MM.1S (cell line): ENCODE results near the gene MBLAC2.

ENCODE experiments used
- DNase-seq: peaks from one replicate; pipeline ENCODE4 v3.0.0-alpha.2; 2015
- H2AFZ ChIP-seq: fragments of 300-600 bp; sonication (generic); 2 replicates; pipeline ENCODE4 v1.6.0; 2016; ENCODE audit warnings: antibody characterized with exemption, low read length
- H3F3A ChIP-seq: fragments of 300-600 bp; sonication (generic); 2 replicates; pipeline ENCODE4 v1.6.1; 2016; ENCODE audit warnings: mild to moderate bottlenecking, antibody characterized with exemption, low read length, moderate library complexity, mixed read lengths; ENCODE audit not compliant: insufficient read depth
- H3K27ac ChIP-seq: fragments of 300-600 bp; sonication (generic); 2 replicates; pipeline ENCODE4 v1.5.1; 2016; ENCODE audit warnings: mild to moderate bottlenecking, low read length
- H3K27me3 ChIP-seq: fragments of 300-600 bp; sonication (generic); replicated peaks from 2 replicates; pipeline ENCODE4 v1.6.0; 2016; ENCODE audit warnings: low read length; ENCODE audit not compliant: insufficient read depth
- H3K36me3 ChIP-seq: fragments of 300-600 bp; sonication (generic); replicated peaks from 2 replicates; pipeline ENCODE4 v1.6.1; 2016; ENCODE audit warnings: mild to moderate bottlenecking, low read length, mixed read lengths; ENCODE audit not compliant: insufficient read depth
- H3K4me1 ChIP-seq: fragments of 300-600 bp; sonication (generic); 2 replicates; pipeline ENCODE4 v1.6.1; 2016; ENCODE audit warnings: low read length, mixed read lengths
- H3K4me2 ChIP-seq: fragments of 300-600 bp; sonication (generic); 2 replicates; pipeline ENCODE4 v1.6.0; 2016; ENCODE audit warnings: low read depth, low read length
- H3K4me3 ChIP-seq: fragments of 300-600 bp; sonication (generic); 2 replicates; pipeline ENCODE4 v1.5.1; 2016; ENCODE audit warnings: low read length, mixed read lengths
- H3K79me2 ChIP-seq: fragments of 300-600 bp; sonication (generic); 2 replicates; pipeline ENCODE4 v1.6.1; 2016; ENCODE audit warnings: mixed run types, low read length, mixed read lengths
- H3K9ac ChIP-seq: fragments of 300-600 bp; sonication (generic); 2 replicates; pipeline ENCODE4 v1.6.1; 2016; ENCODE audit warnings: low read length, mixed read lengths
- H3K9me2 ChIP-seq: fragments of 300-600 bp; sonication (generic); replicated peaks from 2 replicates; pipeline ENCODE4 v1.6.1; 2016; ENCODE audit warnings: mild to moderate bottlenecking, low read length, mixed read lengths; ENCODE audit not compliant: insufficient read depth
- H3K9me3 ChIP-seq: fragments of 300-600 bp; sonication (generic); replicated peaks from 2 replicates; pipeline ENCODE4 v1.6.1; 2016; ENCODE audit warnings: mild to moderate bottlenecking, low read length, mixed read lengths; ENCODE audit not compliant: insufficient read depth
- H4K20me1 ChIP-seq: fragments of 300-600 bp; sonication (generic); 2 replicates; pipeline ENCODE4 v1.6.1; 2016; ENCODE audit warnings: mild to moderate bottlenecking, low read length, moderate library complexity, mixed read lengths; ENCODE audit not compliant: insufficient read depth
- EZH2 ChIP-seq: fragments of 300-600 bp; sonication (generic); optimal IDR thresholded peaks from 2 replicates; pipeline ENCODE3; 2017; ENCODE audit warnings: low read depth, mild to moderate bottlenecking, antibody characterized with exemption, low read length, mixed read lengths
- EZH2phosphoT487 ChIP-seq: fragments of 300-600 bp; sonication (generic); IDR thresholded peaks from 2 replicates; pipeline ENCODE4 v1.6.1; 2018; ENCODE audit warnings: antibody characterized with exemption, low read length
- TF ChIP-seq, protein P1 (sequence below): fragments of 300-600 bp; sonication (generic); IDR thresholded peaks from 2 replicates; pipeline ENCODE4 v1.5.1; 2016; ENCODE audit warnings: antibody characterized with exemption, low read length, mixed read lengths

Gene MBLAC2

DNA sequence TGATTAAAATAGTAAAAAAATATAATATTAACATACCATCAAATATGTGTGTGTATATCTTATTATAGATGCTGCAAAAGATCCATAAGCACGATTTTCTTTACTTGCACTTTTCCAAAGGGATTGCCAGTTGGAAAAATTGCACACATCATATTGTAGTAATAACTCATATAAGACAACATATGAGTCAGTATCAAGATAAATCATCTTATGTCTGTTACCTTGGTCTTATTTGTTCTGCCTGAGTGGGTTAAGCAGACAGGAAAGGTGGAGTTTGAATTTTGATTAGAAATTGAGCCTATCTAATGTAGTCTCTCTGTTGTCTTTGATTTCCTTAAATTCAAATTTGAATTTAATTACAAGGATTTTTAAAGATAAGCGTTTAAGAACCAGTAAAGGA is 30.2 kb upstream of the MBLAC2 start:
- Histone ChIP-seq H3K27ac (no peak overlapping the region), H3K9me3 (no peaks in the 10 kb centered on the region), H3K79me2 (no peaks in the 10 kb centered on the region), H3K4me1 (no peaks in the 10 kb centered on the region), H3K9ac (no peak overlapping the region), H2AFZ (no peak overlapping the region), H3K4me3 (no peak overlapping the region), H4K20me1 (no peaks in the 10 kb centered on the region), H3K4me2 (no peak overlapping the region), H3K9me2 (no peaks in the 10 kb centered on the region), H3F3A (no peaks in the 10 kb centered on the region), H3K27me3 (no peaks in the 10 kb centered on the region), H3K36me3 (no peaks in the 10 kb centered on the region)
- DNase-seq = no peak
- TF ChIP-seq EZH2 (no peak), EZH2phosphoT487 (no peak)
- TF ChIP-seq, protein P1, sequence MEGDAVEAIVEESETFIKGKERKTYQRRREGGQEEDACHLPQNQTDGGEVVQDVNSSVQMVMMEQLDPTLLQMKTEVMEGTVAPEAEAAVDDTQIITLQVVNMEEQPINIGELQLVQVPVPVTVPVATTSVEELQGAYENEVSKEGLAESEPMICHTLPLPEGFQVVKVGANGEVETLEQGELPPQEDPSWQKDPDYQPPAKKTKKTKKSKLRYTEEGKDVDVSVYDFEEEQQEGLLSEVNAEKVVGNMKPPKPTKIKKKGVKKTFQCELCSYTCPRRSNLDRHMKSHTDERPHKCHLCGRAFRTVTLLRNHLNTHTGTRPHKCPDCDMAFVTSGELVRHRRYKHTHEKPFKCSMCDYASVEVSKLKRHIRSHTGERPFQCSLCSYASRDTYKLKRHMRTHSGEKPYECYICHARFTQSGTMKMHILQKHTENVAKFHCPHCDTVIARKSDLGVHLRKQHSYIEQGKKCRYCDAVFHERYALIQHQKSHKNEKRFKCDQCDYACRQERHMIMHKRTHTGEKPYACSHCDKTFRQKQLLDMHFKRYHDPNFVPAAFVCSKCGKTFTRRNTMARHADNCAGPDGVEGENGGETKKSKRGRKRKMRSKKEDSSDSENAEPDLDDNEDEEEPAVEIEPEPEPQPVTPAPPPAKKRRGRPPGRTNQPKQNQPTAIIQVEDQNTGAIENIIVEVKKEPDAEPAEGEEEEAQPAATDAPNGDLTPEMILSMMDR = no peak

DNA sequence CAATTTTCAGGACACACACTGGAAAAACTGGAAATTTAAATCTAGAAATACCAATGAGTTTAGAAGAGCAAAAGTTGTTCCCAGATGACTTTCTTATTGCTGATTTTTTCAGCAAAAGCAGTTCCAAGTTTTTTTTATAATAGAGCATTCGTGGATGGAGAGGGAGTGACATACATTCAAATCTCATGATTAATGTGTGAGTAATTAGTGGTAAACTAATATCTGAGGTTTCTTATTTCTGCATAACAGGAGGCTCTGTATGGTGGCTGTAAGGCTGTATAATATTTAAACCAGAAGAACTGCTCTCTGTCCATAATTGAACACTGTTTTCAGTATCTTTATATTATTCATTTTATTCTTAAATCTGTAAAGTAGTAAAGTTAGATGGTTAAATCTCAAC is 29.0 kb upstream of the MBLAC2 start:
- TF ChIP-seq, protein P1 = no peak
- TF ChIP-seq EZH2phosphoT487 (no peak), EZH2 (no peak)
- no peaks in the 10 kb centered on the region for H3K36me3 ChIP-seq
- no peak overlapping the region for H3K4me3 ChIP-seq
- no peaks in the 10 kb centered on the region for H3F3A ChIP-seq
- DNase-seq = no peak
- H2AFZ ChIP-seq = no peak overlapping the region
- H3K27ac ChIP-seq = no peak overlapping the region
- H4K20me1 ChIP-seq = no peaks in the 10 kb centered on the region
- H3K27me3 ChIP-seq = no peaks in the 10 kb centered on the region
- H3K4me1 ChIP-seq = no peaks in the 10 kb centered on the region
- H3K4me2 ChIP-seq = no peak overlapping the region
- no peaks in the 10 kb centered on the region for H3K9me2 ChIP-seq
- no peak overlapping the region for H3K9ac ChIP-seq
- no peaks in the 10 kb centered on the region for H3K79me2 ChIP-seq
- no peaks in the 10 kb centered on the region for H3K9me3 ChIP-seq

DNA sequence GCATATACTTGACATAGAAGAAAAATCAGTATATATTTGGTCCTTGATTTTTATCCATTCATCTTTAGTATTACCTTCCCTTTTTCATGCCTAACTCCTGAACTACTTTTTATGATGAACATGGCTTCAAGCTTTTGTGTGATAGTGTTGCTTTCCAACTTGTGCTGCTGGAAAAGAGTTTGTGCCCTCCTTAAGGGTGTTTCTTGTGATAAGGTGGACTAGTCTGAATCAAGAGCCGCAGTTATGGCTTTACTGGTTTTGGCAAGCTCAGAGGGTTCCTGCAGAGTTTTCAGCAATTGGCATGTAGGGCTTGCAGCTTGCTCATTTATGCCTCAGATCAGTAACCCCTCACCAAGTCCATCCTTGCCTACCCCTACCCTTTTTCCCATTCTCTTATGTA is 20.6 kb upstream of the MBLAC2 start:
- Histone ChIP-seq H4K20me1 (no peaks in the 10 kb centered on the region), H3K36me3 (no peaks in the 10 kb centered on the region), H3K27me3 (no peaks in the 10 kb centered on the region), H3K27ac (no peak overlapping the region), H3K9me3 (no peaks in the 10 kb centered on the region), H3K4me1 (no peaks in the 10 kb centered on the region), H3K79me2 (no peaks in the 10 kb centered on the region), H3K4me2 (no peak overlapping the region), H3K9me2 (no peaks in the 10 kb centered on the region), H3K4me3 (no peak overlapping the region), H3K9ac (no peak overlapping the region), H3F3A (no peaks in the 10 kb centered on the region), H2AFZ (no peak overlapping the region)
- no peak for DNase-seq
- TF ChIP-seq, protein P1 = no peak
- no peak for TF ChIP-seq EZH2
- no peak for TF ChIP-seq EZH2phosphoT487
